IPS-18c (cell line): ENCODE data around the gene PAK4.

Experiments
- H3K4me3 ChIP-seq: 2 replicates; pipeline ENCODE4 v1.7.0; 2013; ENCODE audit warnings: low read depth, mild to moderate bottlenecking, low read length, moderate library complexity; ENCODE audit not compliant: insufficient read depth
- H3K9me3 ChIP-seq: one replicate; pipeline ENCODE4 v1.6.1; 2013; ENCODE audit warnings: mild to moderate bottlenecking, low read length, moderate library complexity; ENCODE audit not compliant: control insufficient read depth, insufficient read depth

Gene PAK4

GRCh38 chr19:39179754-39180153, 54.2 kb downstream of the PAK4 start:
- no peaks in the 10 kb centered on the region for H3K9me3 ChIP-seq
- no peak overlapping the region for H3K4me3 ChIP-seq

- Histone ChIP-seq H3K9me3 (no peaks in the 10 kb centered on the region), H3K4me3 (no peak overlapping the region)
Measured at GRCh38 chr19:39180749-39181148, 55.2 kb downstream of the PAK4 start.

GRCh38 chr19:39181500-39182173, 56.1 kb downstream of the PAK4 start:
- no peak overlapping the region for H3K4me3 ChIP-seq
- H3K9me3 ChIP-seq: no peaks in the 10 kb centered on the region

- no peak overlapping the region for H3K4me3 ChIP-seq
- H3K9me3 ChIP-seq: no peaks in the 10 kb centered on the region
Measured at GRCh38 chr19:39182174-39182505, 56.6 kb downstream of the PAK4 start.

- Histone ChIP-seq H3K9me3 (no peaks in the 10 kb centered on the region), H3K4me3 (no peak overlapping the region)
Measured at GRCh38 chr19:39183104-39183503, 57.5 kb downstream of the PAK4 start.

- Histone ChIP-seq H3K4me3 (no peak overlapping the region), H3K9me3 (no peaks in the 10 kb centered on the region)
Measured at GRCh38 chr19:39186391-39186790, 60.8 kb downstream of the PAK4 start.

- no peaks in the 10 kb centered on the region for H3K9me3 ChIP-seq
- H3K4me3 ChIP-seq: no peak overlapping the region
Measured at GRCh38 chr19:39187552-39187943, 62.0 kb downstream of the PAK4 start.

- Histone ChIP-seq H3K4me3 (no peak overlapping the region), H3K9me3 (no peaks in the 10 kb centered on the region)
Measured at GRCh38 chr19:39188960-39189359, 63.4 kb downstream of the PAK4 start.

- H3K9me3 ChIP-seq: no peaks in the 10 kb centered on the region
- H3K4me3 ChIP-seq: no peak overlapping the region
Measured at GRCh38 chr19:39190768-39191167, 65.2 kb downstream of the PAK4 start.

- Histone ChIP-seq H3K9me3 (no peaks in the 10 kb centered on the region), H3K4me3 (no peak overlapping the region)
Measured at GRCh38 chr19:39192846-39193245, 67.3 kb downstream of the PAK4 start.

GRCh38 chr19:39193803-39194202, 68.2 kb downstream of the PAK4 start:
- Histone ChIP-seq H3K4me3 (no peak overlapping the region), H3K9me3 (no peaks in the 10 kb centered on the region)

GRCh38 chr19:39194832-39195542, 69.4 kb downstream of the PAK4 start:
- no peak overlapping the region for H3K4me3 ChIP-seq
- no peaks in the 10 kb centered on the region for H3K9me3 ChIP-seq

- Histone ChIP-seq H3K4me3 (no peak overlapping the region), H3K9me3 (no peaks in the 10 kb centered on the region)
Measured at GRCh38 chr19:39195755-39196154, 70.2 kb downstream of the PAK4 start.

GRCh38 chr19:39196320-39196719, 70.7 kb downstream of the PAK4 start:
- 0 out of 2 replicates have a peak overlapping the region, but pooled peaks have one; percentile 44 for H3K4me3 ChIP-seq
- H3K9me3 ChIP-seq: no peaks in the 10 kb centered on the region

- Histone ChIP-seq H3K9me3 (no peaks in the 10 kb centered on the region), H3K4me3 (peak within 1 kb of the TSS; percentile 44)
Measured at GRCh38 chr19:39196860-39197562, 71.4 kb downstream of the PAK4 start, which contains the start of gene NCCRP1. NCCRP1 (plus strand) TSS chr19:39196964; CDS start chr19:39196983, 19 bp downstream.

GRCh38 chr19:39197808-39198207, 72.2 kb downstream of the PAK4 start:
- Histone ChIP-seq H3K9me3 (no peaks in the 10 kb centered on the region), H3K4me3 (no peak overlapping the region)

- no peaks in the 10 kb centered on the region for H3K9me3 ChIP-seq
- H3K4me3 ChIP-seq: no peak overlapping the region
Measured at GRCh38 chr19:39199025-39199424, 73.4 kb downstream of the PAK4 start.
